ELR (cell line): ENCODE results near the gene OR2J2.
A peak's percentile ranks its signal among the peaks of the same experiment; 100 is the strongest.
"Not testable (repeated sequence)": the region's sequence is repeated elsewhere in the genome, so short reads cannot be mapped to it uniquely, and the experiment has no call there.

ENCODE experiments used
- DNase-seq: peaks from one replicate; pipeline ENCODE4 v3.0.0-alpha.2; 2015; ENCODE audit warnings: low read depth

Gene OR2J2

DNA sequence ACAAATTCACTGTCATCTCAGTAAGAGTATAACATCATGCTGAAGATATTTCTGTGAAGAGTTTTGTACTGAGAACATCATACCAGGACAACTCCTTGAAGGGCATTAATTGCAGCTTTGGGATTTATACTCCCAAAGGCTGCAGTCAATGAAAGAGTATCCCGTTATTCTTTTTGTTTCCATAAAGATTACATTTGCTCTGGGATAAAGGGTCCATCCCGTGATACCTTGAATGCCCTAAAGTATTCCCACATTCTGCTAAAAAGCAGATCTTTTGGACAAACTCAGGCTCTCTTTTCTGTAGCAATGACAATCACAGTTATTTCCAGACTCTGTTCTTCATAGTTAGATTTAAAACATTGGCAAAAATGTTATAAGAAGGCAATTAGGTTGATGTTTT is at the start of gene OR2J2:
Gene OR2J2, plus strand, starts transcription at position 301 of the 400 bp plus-strand sequence. CDS start 2,729 bp downstream, outside the sequence.
- not testable (repeated sequence) for DNase-seq

DNA sequence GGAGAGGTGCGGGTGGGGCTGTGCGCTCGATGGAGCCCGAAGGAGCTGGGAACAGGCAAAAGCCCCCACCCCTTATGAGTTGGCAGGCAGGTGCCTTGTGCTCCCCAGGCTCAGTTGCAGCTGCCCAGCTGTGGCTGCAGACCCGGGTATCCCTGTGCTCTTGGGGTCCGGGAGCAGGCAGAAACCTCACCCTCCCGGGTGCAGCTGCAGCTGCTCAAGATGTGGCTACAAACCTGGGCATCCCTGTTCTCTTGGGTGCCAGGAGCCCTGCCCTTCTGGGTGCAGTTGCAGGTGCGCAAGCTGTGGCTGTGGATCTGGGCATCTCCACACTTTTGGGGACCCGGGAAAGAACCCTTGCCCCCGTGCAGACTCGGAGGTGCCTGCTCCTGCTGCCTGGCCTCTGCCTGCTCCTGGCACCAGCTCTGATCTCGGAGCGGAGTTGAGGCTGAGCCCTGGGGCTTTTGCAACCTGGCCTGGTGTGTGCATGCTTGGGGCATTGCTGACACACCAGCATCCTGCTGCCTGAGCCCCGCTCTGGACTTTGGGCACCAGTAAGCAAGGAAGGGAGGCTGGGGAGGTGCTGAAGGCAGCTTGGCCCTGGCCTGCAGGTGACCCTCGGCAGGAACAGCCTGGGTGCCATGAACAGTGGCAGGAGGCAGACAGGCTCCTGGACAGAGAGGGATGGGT is 41.2 kb upstream of the OR2J2 start:
- DNase-seq = no peak

DNA sequence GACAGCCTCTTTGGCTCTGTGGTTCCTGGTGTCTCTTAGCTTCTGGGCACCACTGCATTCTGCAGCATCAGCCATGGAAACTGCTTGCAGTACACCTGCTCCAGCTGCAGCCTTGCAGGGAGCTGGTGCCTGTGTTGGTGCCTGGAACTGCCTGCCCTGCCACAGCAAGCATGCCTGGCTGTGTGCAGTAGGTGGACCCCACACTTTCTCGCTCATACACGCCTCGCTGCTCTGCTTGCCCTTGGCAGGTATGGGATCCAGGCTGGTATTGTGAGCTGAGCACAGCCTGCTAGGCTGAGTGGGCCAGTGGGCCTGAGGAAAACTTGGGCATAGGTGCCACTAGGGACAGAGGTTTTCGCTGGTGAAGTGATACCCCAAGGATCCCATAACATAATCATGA is 40.1 kb upstream of the OR2J2 start:
- DNase-seq = no peak

DNA sequence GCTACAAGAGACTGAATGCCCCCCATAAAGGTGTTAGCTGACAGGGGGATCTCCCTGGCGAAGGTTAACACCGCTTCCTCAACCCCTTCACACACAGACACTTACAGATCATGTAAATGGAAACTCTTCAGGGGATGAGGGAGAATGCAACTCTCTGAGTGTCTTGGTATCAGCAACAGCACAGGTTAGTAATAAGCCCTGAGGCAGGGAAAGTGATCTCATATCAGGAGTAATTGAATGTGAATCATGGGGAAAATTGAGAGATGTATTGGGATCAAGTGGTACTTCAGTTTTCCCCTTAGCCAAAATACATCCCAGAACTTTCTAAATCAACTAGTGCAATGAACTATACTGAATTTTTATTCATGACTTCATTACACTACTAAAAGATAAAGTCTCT is 39.0 kb upstream of the OR2J2 start:
- DNase-seq = peak; percentile 20

DNA sequence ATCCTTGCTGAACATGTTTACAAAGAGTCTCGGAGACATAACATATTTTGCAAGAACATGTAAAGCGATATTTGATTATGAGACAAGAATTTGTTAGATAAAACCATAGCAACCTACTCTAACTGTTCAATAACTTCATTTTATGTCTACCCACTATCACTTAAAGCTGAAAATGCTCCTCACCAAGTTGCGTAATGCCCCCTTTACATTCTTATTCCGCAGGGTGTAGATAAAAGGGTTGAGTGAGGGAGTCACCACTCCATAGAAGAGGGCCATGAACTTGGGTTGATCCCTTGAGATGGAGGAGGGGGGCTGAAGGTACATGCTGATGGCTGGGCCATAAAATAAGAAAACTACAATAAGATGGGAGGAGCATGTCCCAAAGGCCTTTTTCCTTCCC is 33.0 kb upstream of the OR2J2 start:
- DNase-seq = no peak

DNA sequence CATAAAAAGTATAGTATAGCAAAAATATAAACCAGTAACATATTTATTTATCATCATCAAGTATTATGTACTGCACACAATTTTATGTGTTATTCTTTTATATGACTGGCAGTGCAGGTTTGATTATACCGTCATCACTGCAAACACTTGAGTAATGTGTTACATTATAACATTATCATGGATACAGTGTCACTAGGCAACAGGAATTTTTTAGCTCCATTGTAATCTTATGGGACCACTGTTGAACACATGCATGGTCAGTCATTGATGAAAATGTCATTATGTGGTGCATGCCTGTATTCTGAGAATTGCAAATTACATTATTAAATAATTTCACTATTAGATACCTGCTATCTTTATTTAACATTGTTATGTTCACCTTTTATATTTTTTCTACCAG is 29.1 kb upstream of the OR2J2 start:
- DNase-seq = no peak

DNA sequence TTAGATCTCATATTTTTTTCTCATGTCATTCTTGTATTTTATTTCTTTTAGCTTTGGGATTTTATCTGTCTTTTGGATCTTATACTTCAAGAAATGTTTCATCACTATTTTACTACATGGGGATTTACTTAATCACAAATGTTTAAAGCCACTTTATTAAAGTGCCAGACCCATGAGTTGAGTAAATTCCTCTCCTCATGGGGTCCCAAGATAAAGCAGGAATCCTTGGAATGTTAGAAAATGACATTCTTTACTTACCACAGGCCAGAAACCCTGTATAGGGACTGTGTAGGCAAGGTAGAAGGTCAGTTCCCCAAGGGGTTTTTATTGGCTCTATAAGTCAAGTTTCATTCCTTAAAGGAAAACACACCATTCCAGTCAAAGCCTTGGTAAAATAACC is 28.4 kb upstream of the OR2J2 start:
- no peak for DNase-seq

DNA sequence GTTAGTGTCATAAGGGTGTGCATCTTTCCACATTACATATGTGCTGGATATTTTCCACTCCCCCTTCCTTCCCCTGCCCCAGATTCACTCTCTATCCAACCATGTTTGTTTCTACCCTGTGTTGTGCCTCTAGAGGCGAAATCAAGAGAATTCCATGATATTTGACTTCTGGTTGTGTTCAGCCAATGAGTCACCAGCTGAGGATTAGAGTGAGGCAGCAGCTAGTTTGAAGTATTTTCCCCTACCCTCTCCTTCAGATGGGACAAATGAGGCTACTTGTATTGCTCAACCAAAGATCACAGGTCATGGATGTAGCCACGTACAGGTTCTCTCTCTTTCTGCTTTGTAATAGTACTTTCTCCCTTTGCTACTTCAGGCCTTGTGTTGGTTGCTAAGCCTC is 24.5 kb upstream of the OR2J2 start:
- DNase-seq = no peak

DNA sequence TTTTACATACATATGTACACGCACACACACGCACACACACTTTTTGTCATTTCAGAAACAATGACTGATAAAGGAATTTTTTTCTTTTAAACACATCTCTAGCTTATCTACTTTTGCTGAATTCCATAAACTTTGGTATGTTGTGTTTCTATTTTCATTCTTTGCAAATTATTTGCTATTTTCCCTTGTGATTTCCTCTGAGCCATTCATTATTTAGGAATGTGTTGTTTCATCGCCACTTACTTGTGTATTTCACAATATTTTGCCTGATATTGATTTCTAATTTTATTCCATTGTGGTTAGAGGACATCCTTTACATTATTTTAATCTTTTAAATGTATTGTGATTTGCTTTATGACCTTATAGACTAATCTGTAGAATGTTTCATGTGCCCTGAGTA is 23.6 kb upstream of the OR2J2 start:
- DNase-seq = no peak

DNA sequence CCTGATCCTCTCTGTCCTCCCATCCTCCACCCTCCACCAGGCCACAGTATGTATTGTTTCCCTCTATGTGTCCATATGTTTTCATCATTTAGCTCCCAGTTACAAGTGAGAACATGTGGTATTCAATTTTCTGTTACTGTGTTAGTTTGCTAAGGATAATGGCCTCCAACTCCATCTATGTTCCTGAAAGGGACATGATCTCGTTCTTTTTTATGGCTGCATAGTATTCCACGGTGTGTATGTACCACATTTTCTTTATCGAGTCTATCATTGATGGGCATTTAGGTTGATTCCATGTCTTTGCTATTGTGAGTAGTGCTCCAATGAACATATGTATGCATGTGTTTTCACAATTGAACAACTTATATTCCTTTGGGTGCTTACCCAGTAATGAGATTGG is 21.3 kb upstream of the OR2J2 start:
- DNase-seq = not testable (repeated sequence)

DNA sequence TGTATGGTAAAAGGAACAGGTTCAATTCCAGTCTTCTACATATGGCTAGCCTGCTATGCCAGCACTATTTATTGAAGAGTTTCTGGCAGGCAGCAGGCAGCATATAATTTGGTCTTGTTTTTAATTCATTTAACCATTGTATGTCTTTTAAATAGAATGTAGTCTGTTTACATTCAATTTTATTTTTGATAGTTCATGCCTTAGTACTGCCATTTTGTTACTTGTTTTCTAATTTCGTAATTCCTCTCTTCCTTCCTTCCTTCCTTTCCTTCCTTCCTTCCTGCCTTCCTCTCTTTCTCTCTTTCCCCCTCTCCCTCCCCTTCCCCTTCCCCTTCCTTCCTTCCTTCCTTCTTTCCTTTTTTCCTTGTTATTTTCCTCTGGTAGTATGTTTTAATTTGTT is 17.6 kb upstream of the OR2J2 start:
- no peak for DNase-seq

DNA sequence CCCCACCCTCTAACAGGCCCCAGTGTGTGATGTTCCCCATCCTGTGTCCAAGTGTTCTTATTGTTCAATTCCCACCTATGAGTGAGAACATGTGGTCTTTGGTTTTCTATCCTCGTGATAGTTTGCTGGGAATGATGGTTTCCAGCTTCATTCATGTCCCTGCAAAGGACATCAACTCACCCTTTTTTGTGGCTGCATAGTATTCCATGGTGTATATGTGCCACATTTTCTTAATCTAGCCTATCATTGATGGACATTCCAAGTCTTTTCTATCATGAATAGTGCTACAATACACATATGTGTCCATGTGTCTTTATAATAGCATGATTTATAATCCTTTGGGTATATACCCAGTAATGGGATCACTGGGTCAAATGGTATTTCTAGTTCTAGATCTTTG is 15.5 kb upstream of the OR2J2 start:
- not testable (repeated sequence) for DNase-seq

DNA sequence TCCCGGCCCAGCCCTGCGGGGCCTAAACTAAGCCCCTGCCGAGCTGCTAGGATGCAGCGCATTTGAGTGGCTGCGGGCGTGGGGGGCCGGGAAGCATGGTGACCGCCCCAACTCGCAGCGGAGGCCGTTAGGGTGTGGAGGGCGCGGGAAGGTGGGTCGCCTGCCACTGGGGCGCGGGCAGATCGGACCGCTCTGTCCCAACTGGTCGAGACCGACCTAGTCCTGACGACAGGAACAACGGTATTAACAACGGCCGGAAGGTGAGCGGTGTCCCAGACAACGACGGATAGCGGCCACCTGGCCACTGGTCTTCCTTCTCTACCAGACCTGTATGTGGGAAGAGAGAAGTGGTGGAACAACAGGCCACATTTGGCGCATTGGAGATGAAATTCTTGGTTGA is 10.8 kb upstream of the OR2J2 start:
- DNase-seq = not testable (repeated sequence)

DNA sequence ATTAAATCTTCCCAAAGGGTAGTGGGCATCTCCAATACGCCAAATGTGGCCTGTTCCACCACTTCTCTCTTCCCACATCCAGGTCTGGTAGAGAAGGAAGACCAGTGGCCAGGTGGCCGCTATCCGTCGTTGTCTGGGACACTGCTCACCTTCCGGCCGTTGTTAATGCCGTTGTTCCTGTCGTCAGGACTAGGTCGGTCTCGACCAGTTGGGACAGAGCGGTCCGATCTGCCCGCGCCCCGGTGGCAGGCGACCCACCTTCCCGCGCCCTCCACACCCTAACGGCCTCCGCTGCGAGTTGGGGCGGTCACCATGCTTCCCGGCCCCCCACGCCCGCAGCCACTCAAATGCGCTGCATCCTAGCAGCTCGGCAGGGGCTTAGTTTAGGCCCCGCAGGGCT is 5.1 kb upstream of the OR2J2 start:
- not testable (repeated sequence) for DNase-seq

DNA sequence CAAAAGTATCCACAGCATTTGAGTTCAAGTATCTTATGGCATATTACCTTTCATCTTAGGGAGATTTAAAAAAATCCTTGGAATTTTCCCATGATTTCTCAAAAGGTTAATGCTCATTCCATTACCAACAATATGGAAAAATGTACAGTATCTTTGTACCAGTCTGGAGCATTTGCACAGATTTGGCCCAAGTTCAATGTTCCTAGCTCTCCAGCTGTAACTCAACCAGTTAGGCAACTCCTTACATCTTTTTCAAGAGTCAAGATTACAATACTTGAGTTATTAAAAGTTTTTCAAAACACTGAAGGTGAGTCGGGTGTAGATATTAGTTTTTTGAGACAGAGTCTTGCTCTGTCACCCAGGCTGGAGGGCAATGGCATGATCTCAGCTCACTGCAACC is 1.0 kb downstream of the OR2J2 start:
- no peak for DNase-seq

DNA sequence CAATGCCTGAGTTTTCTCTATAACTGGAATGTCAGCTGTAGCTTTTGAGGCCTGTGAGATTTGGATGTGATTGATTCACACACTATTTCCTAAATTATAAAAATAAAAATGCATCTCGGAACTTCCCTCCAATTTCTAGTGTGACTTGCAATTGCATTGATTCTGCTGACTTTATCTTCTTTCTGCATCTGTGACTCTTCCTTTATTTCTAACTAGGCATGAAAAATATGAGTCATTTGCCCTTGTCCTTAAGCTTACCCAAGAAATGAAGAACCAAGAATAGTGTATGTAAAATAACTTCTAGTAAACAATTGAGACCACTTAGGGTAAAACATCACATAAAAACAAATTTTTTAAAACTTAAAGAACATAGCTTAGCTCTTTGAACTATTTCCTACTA is 12.9 kb downstream of the OR2J2 start:
- DNase-seq = no peak

DNA sequence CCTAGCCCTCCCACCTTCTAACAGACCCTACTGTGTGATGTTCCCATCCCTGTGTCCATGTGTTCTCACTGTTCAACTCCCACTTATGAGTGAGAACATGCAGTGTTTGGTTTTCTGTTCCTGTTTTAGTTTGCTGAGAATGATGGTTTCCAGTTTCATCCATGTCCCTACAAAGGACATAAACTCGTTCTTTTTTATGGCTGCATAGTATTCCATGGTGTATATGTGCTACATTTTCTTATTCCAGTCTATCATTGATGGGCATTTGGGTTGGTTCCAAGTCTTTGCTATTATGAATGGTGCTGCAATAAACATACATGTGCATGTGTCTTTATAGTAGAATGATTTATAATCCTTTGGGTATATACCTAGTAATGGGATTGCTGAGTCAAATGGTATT is 18.0 kb downstream of the OR2J2 start:
- not testable (repeated sequence) for DNase-seq

DNA sequence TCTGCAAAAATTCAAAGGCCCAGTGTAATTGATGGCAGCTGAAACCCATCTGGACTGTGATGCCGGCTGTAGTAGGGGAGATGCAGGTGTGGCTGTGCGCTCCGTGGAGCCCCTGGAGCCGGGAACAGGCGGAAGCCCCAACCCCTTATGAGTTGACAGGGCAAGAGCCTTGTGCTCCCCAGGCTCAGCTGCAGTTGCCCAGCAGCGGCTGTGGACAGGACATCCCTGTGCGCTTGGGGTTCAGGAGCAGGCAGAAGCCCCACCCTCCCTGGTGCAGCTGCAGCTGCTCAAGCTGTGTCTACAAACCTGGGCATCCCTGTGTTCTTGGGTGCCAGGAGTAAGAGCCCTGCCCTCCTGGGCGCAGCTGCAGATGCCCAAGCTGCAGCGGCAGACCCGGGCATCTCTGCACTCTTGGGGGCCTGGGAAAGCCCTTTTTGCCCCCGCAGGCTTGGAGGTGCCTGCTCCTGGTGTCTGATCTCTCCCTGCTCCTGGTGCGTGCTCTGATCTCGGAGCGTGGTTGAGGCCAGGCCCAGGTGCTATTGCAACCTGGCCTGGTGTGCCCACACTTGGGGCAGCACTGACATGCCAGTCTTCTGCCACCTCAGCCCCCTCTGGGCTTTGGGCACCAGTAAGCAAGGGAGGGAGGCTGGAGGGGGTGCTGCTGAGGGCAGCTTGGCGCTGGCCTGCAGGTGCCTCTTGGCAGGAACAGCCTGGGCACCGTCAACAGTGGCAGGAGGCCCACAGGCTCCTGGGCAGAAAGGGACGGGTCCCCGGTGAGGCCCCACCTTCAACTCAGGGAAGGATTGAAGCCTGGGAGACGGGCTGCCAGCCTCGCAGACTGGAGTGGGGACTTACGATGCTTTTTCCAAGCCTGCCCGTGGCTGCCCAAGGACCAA is 30.3 kb downstream of the OR2J2 start:
- no peak for DNase-seq

DNA sequence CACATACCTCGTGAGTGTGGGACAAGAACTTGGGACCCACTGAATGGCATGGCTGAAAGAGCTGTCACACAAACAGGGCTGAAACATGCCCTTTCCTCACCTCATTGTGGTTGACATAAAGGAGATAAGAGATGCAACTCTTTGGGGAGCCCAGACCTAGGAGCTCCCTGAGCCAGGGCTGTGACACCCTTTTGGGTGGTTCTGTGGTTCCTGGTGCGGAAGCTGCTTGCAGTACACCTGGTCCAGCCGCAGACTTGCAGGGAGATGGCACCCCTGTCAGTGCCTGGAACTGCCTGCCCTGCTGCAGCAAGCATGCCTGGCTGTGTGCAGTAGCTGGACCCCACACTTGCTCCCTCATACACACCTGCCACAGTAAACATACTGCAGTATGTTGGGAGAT is 31.3 kb downstream of the OR2J2 start:
- no peak for DNase-seq

DNA sequence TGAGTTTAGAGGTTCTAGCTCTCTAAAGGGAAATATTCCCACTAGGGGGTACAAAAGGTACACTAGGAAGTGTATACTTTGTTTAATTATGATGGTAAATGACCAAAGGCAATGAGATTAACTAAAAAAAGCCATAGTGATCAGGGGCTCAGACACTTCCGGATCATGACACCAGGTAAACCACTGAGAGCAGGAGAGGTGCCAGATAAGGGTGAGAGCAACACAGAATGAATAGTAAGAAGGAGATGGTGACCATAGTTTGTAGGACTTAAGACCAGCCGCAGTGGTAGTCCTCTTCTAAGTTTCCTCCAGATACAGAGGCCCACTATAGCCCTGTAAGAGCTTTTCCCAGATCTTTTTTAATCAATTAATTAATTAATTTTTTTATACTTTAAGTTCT is 40.8 kb downstream of the OR2J2 start:
- no peak for DNase-seq

DNA sequence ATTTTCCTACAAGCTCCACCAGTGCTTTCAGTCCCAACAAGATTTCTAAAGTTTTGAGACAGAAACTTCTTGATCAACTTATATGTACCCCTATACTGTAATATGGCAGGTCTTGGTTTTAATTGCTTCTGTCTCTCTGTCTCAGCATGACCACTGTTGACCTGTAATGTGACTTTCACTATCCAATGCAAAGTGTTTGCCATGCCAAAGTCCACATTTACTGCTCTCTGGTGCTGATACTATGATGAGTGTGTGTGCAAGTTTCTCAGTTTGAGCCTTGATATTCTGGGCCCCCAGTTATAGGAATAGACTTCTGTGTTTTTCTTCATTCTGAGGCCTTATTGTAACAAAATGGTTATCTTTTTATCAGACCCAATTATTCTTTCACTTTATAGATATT is 45.8 kb downstream of the OR2J2 start:
- DNase-seq = no peak

DNA sequence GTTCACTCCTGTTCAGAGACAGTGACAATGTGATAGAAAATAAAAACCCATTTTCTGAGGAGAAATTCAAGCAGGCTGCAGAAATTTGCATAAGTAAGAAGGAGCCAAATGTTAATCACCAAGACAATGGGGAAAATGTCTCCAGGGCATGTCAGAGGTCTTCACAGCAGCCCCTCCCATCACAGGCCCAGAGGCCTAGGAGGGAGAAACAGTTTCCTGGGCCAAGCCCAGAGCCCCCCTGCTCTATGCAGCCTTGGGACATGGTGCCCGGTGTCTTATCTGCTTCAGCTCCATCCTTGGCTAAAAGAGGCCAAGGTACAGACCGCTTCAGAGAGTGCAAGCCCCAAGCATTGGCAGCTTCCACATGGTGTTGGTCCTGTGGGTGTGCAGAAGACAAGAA is 46.5 kb downstream of the OR2J2 start:
- not testable (repeated sequence) for DNase-seq

DNA sequence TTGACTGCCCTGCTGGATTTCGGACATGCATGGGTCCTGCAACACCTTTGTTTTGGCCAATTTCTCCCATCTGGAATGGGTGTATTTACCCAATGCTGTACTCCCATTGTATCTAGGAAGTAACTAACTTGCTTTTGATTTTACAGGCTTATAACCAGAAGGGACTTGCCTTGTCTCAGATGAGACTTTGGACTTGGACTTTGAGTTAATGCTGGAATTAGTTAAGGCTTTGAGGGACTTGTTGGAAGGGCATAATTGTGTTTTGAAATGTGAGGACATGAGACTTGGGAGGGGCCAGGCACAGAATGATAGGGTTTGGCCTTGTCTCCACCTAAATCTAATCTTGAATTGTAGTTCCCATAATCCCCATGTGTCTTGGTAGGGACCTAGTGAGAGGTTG is 47.3 kb downstream of the OR2J2 start:
- DNase-seq = not testable (repeated sequence)
